ENCODE results near the gene ID4.

The ID4 gene, protein sequence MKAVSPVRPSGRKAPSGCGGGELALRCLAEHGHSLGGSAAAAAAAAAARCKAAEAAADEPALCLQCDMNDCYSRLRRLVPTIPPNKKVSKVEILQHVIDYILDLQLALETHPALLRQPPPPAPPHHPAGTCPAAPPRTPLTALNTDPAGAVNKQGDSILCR

DNA sequence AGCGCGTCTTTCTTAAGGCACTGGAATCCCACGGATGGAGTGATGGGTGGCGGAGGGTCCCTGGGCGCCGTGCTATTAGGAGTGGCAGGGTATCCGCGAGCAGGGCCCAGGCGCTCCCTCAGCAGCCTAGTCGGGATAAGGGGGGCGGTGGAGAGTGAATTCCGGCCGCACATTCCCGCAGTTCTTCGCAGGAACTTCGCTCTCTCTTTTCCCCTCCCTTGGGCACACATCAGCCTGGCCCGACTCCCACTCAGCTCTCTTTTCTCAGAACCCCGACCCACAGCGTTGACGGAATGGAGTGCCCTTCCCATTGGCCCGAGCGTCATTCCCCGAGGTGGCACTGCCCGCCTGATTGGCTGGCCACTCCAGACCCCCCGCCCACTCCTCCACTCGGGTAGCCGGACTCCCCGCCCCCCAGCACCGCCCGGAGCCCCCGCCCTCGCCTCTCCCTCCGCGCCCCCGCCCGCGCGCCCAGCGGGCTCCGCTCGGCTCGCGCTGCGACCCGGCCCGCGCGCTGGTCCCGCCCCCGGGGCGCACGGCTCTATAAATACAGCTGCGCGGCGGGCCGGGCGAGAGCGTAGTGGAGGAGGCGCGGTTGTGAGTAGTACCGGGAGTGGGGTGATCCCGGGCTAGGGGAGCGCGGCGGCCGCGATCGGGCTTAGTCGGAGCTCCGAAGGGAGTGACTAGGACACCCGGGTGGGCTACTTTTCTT is at the start of gene ID4:
Gene ID4 (plus strand): TSS at position 572 of the 712 bp plus-strand sequence. CDS start 385 bp downstream, outside the sequence.
- DNase-seq (ENCODE audit: low spot score), result peak; percentile 10

GRCh38 chr6:19788686-19789085 is 48.5 kb upstream of the ID4 start:
- no peak for DNase-seq (ENCODE audit: low spot score)

- no peak for DNase-seq (ENCODE audit: low spot score)
Measured at GRCh38 chr6:19789100-19789803, 47.9 kb upstream of the ID4 start.

- DNase-seq (ENCODE audit: low spot score), result no peak
Measured at GRCh38 chr6:19791267-19791666, 45.9 kb upstream of the ID4 start.

- DNase-seq (ENCODE audit: low spot score), result no peak
Measured at GRCh38 chr6:19795211-19795610, 42.0 kb upstream of the ID4 start.

- DNase-seq (ENCODE audit: low spot score), result no peak
Measured at GRCh38 chr6:19796452-19796851, 40.7 kb upstream of the ID4 start.

GRCh38 chr6:19798362-19798761 is 38.8 kb upstream of the ID4 start:
- DNase-seq (ENCODE audit: low spot score), result no peak

DNA sequence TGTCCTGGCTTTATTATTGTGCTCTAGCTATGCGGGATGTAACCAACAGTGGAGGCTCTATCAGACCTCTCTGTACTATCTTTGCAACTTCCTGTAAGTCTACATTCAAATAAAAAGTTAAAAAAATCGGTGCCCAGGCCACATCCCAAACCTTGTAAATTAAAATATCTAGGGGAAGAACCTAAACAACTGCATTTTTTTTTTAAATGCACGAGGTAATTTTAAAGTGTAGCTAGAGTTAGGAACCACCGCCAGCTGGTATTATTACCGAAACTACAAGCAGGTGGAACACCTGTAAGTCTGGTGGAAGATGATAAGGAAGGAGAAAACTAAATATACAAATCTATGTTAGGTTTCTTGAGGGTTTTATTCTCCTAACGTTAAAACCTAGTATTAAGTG is 34.5 kb upstream of the ID4 start:
- DNase-seq (ENCODE audit: low spot score), result no peak

DNA sequence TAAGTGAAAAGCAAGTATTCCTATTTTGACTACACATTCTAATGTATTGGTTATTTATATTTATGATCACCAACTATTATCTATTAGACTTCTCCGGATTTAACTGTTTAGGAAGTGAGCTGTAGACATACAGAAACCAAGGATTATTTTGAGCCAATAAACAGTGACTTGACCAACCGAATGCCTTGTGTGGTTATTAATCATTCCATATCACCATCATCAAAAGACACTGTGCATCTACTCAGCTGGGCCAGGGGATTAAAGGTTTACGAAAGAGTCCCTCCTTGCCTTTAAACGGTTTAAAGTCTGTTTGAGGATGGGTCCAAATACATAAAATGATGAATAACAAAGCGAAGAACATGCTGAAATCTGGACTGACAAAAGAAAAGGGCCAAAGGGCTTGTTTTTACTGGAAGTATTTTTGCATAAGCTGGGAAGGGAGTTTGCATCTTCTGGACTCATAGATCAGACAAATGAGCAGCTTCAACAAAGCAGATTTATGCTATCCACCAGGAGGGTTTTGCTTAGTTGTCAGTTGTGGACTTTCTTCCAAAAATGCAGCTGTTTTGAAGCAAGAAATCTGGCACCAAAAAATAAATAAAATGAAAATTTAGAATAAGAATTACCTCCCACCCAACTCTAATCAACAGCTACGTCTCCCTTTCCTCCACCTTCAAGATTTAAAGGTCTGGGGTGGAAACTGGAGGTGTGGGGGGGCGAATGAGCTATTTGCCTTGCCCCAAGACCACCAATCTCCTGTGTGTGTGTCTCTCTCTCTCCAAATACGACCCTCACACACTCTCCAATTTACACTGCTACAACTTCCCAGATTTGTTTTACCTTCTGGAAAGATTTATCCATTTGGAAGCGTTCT is 33.6 kb upstream of the ID4 start:
- DNase-seq (ENCODE audit: low spot score), result no peak

- DNase-seq (ENCODE audit: low spot score), result peak; percentile 41
Measured at GRCh38 chr6:19804205-19805128, 32.7 kb upstream of the ID4 start.

DNA sequence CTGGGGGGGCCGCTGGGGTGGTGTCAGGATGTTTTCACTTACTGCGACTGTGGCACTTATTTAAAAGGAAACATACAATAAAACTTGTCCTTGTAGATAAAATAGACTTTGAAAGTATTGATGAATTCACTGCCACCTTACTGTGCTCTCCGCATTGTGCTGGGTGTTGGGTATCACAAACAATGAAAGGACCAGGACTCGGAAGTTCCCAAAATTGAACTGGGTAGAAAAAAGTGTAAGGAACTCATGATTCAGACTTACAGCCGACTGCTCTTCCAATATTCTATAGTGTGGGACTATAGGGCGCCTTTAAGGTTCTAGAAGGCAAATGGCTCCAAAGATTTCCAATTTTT is 32.1 kb upstream of the ID4 start:
- DNase-seq (ENCODE audit: low spot score), result no peak

GRCh38 chr6:19806971-19807396 is 30.2 kb upstream of the ID4 start:
- DNase-seq (ENCODE audit: low spot score), result no peak

- no peak for DNase-seq (ENCODE audit: low spot score)
Measured at GRCh38 chr6:19811397-19812079, 25.6 kb upstream of the ID4 start.

- no peak for DNase-seq (ENCODE audit: low spot score)
Measured at GRCh38 chr6:19812512-19813119, 24.6 kb upstream of the ID4 start.

DNA sequence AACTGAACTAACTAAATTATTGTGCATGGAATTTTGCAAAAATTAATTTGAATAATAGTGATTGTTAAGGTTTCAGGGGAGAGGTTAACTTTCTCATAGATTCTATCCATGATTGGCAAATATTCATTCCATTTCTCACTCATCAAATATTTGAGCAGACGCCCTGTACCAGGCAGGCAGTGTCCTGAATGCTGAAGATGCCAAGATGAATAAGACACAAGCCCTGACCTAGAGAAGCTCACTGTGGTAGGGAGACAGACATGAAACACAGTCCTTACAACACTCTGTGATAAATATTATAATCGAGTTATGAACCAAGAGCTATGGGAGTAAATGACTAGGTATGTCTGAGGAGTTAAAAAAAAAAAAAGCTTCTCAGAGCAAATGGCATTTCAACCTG is 18.4 kb upstream of the ID4 start:
- no peak for DNase-seq (ENCODE audit: low spot score)

DNA sequence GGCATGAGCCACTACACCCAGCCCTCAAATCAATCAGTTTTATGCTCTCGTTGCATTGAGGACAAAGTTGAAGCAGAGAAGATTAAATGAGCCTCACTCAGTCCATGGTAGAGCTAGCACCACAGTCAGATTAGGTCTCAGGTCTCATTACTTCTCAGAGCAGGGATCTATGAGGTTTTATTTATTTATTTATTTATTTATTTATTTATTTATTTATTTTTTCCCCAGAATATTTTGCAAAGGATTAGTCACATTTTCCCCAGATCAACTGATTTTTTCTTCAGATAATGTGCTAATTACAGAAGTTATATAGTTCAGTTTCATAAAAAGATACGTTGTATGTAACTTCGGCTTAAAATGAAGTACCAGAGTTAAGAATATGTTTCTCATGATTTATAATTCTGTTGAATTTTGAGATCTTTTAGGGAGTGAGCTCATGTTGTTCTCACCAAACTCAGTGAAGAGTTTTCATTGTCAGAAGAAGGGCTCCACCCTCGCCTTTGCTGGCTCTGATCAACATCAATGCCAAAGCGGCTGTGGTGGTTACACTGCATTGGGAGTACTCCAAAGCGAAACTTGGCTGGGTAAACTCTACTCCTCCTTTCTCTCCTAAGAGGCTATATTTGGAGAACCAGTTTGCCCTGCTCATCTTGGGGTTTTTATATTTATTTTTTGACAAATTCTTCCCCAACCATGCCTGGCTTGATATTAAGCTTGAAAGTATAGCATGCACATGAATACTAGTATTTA is 12.9 kb upstream of the ID4 start:
- DNase-seq (ENCODE audit: low spot score), result no peak

- no peak for DNase-seq (ENCODE audit: low spot score)
Measured at GRCh38 chr6:19827247-19827646, 9.9 kb upstream of the ID4 start.

DNA sequence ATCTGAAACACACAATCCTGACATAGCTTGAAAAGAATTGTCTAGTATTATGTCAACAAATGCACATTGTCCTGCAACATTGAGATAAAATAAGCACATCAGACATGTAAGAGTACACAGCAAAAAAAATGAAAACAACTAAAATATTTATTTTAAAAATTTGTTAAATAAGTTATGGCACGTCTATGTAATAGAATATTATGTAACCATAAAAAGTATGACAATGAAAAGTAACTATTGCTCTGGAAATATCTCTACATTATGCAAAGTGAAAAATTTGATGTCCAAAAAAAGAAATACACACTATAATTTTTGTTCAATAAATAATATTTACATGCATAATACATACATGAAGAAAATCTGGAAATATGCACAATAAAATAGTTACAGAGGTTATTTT is 9.3 kb upstream of the ID4 start:
- no peak for DNase-seq (ENCODE audit: low spot score)

- DNase-seq (ENCODE audit: low spot score), result no peak
Measured at GRCh38 chr6:19830171-19830570, 7.0 kb upstream of the ID4 start.

GRCh38 chr6:19831358-19831757 is 5.8 kb upstream of the ID4 start:
- DNase-seq (ENCODE audit: low spot score), result no peak

Data from germinal center (tissue), 1 donor.